B cell (primary cell): ENCODE results near the gene CELF4. TPM values are rescaled to one million over a fixed set of nuclear protein-coding genes. Genes with fewer than 3 reads are reported as not detected.

Experiments
- ATAC-seq: fragments of 200-7000 bp; cut with Tn5 transposase; one replicate; pipeline ENCODE4 v1.10.0; 2021; ENCODE audit warnings: low read depth, mild to moderate bottlenecking, moderate number of reproducible peaks, moderate library complexity
- CTCF ChIA-PET: fragments of 350-600 bp; sonication (Branson Sonifier 250); formaldehyde crosslinking; loops from one replicate; lab custom pipeline; 2021; ENCODE audit warnings: antibody characterized with exemption, inconsistent platforms; lab: Charles Lee
- POLR2A ChIA-PET: fragments of 350-600 bp; sonication (Branson Sonifier 250); formaldehyde crosslinking; loops from one replicate; lab custom pipeline; 2021; ENCODE audit warnings: antibody characterized with exemption; lab: Charles Lee
- DNase-seq: peaks from one replicate; pipeline ENCODE4 v3.0.0; 2013
- H2AFZ ChIP-seq: 2 replicates; pipeline ENCODE4 v1.6.1; 2012; ENCODE audit warnings: mild to moderate bottlenecking, low read depth, low read length; ENCODE audit not compliant: insufficient read depth, poor library complexity, severe bottlenecking
- H3K27ac ChIP-seq, 2 donors: 1 replicate in 1 of 2; 2 replicates in 1 of 2; pipeline ENCODE4 v1.5.1; 2012 to 2013; ENCODE audit warnings: low read length in 2 of 2, mild to moderate bottlenecking in 2 of 2, moderate library complexity in 1 of 2
- H3K27me3 ChIP-seq, 4 experiments: fragments of 200-600 bp in 1 of 4; sonication (generic) in 1 of 4; replicated peaks in 1 of 4; 1 replicate in 2 of 4; 2 replicates in 2 of 4; pipeline versions ENCODE4 v1.6.1 to v1.7.0; 2013 to 2016; ENCODE audit warnings: low read length in 3 of 4, mild to moderate bottlenecking in 2 of 4, mixed read lengths in 1 of 4, moderate library complexity in 1 of 4; ENCODE audit not compliant: insufficient read depth in 4 of 4, control insufficient read depth in 3 of 4; ENCODE audit errors: control extremely low read depth in 1 of 4
- H3K36me3 ChIP-seq, 2 experiments: replicated peaks in 1 of 2; 1 replicate in 1 of 2; 2 replicates in 1 of 2; pipeline versions ENCODE4 v1.6.1 to v1.7.1; 2013; ENCODE audit warnings: low read length in 1 of 2; ENCODE audit not compliant: insufficient read depth in 2 of 2, control insufficient read depth in 1 of 2; ENCODE audit errors: control extremely low read depth in 1 of 2, extremely low read depth in 1 of 2
- H3K4me1 ChIP-seq, 2 donors: fragments of 200-600 bp in 1 of 2; sonication (generic) in 1 of 2; 1 replicate in 1 of 2; 2 replicates in 1 of 2; pipeline versions ENCODE4 v1.5.1 to v1.6.1; 2013 to 2017; ENCODE audit warnings: low read length in 2 of 2; ENCODE audit not compliant: control insufficient read depth in 2 of 2, insufficient read depth in 2 of 2
- H3K4me2 ChIP-seq: replicated peaks from 2 replicates; pipeline ENCODE3; 2012; ENCODE audit warnings: mild to moderate bottlenecking, low read depth, low read length; ENCODE audit not compliant: poor library complexity, severe bottlenecking
- H3K4me3 ChIP-seq, 5 experiments: fragments of 200-600 bp in 1 of 5; sonication (generic) in 1 of 5; 1 replicate in 3 of 5; 2 replicates in 2 of 5; pipeline versions ENCODE4 v1.5.1 to v1.7.0; 2011 to 2016; ENCODE audit warnings: low read length in 4 of 5, mild to moderate bottlenecking in 4 of 5, low read depth in 2 of 5, control low read depth in 1 of 5, moderate library complexity in 1 of 5; ENCODE audit not compliant: insufficient read depth in 1 of 5; ENCODE audit errors: control extremely low read depth in 1 of 5, extremely low read depth in 1 of 5
- H3K79me2 ChIP-seq: fragments of 200-600 bp; sonication (generic); one replicate; pipeline ENCODE4 v1.6.0; 2016; ENCODE audit warnings: low read length; ENCODE audit not compliant: control insufficient read depth, insufficient read depth
- H3K9ac ChIP-seq: fragments of 200-600 bp; sonication (generic); 2 replicates; pipeline ENCODE4 v1.6.1; 2017; ENCODE audit warnings: mild to moderate bottlenecking, low read length, moderate library complexity
- H3K9me3 ChIP-seq, 3 donors: one replicate each; pipeline versions ENCODE4 v1.6.1 to v1.7.1; 2013; ENCODE audit warnings: low read length in 2 of 3; ENCODE audit not compliant: control insufficient read depth in 2 of 3, insufficient read depth in 1 of 3; ENCODE audit errors: control extremely low read depth in 1 of 3
- H4K20me1 ChIP-seq: 2 replicates; pipeline ENCODE4 v1.6.0; 2012; ENCODE audit warnings: mild to moderate bottlenecking, low read length; ENCODE audit not compliant: insufficient read depth, control insufficient read depth, poor library complexity, severe bottlenecking
- H3K27ac Mint-ChIP-seq: one replicate; pipeline ENCODE4 v1.8.0; 2021; ENCODE audit warnings: mixed read lengths
- H3K27me3 Mint-ChIP-seq: one replicate; pipeline ENCODE4 v1.8.0; 2021; ENCODE audit warnings: mixed read lengths
- H3K4me1 Mint-ChIP-seq: one replicate; pipeline ENCODE4 v1.8.0; 2021; ENCODE audit warnings: mixed read lengths
- H3K4me3 Mint-ChIP-seq: one replicate; pipeline ENCODE4 v1.8.0; 2021; ENCODE audit warnings: mixed read lengths
- H3K9me3 Mint-ChIP-seq: one replicate; pipeline ENCODE4 v1.8.0; 2022; ENCODE audit warnings: mixed read lengths; ENCODE audit not compliant: insufficient read depth
- CTCF ChIP-seq: fragments of 200-600 bp; IDR thresholded peaks from one replicate; pipeline ENCODE4 v1.8.0; 2022; ENCODE audit warnings: antibody characterized with exemption, mild to moderate bottlenecking
- EZH2 ChIP-seq: IDR thresholded peaks from 2 replicates; pipeline ENCODE4 v1.6.1; 2012; ENCODE audit warnings: borderline replicate concordance, low read depth, mild to moderate bottlenecking, moderate library complexity, low read length; ENCODE audit not compliant: insufficient read depth, poor library complexity, severe bottlenecking
- whole genome bisulfite sequencing: methylation state at CpG from one replicate; pipeline ENCODE4 v1.1.5; 2013; ENCODE audit warnings: missing lambda C conversion rate; ENCODE audit not compliant: insufficient coverage; 5-methylcytosine and 5-hydroxymethylcytosine counted together
- intact Hi-C: fragments of 100-400 bp; cut with micrococcal nuclease; formaldehyde crosslinking; loops from one replicate; pipeline ENCODE4 v1.10.0; 2022
- polyA plus RNA-seq: library from polyadenylated mRNA; depleted of rRNA; stranded (reverse); fragments of >200 nt; gene quantifications from 2 replicates; pipeline ENCODE4 v1.2.3, GENCODE V29; 2012
- total RNA-seq, 2 donors: library from RNA; stranded (reverse); fragments of 120-200 nt in 1 of 2; gene quantifications; 1 replicate in 1 of 2; 2 replicates in 1 of 2; pipeline versions ENCODE4 v1.2.3 to v1.2.4, GENCODE V29; 2013 to 2022

The CELF4 gene
- total and polyA plus RNA-seq, 2 donors (not counting 1 experiment from before 2014, with no cell fraction given), result not detected

- H3K4me1 Mint-ChIP-seq, result no peaks in the 10 kb centered on the region
- Histone ChIP-seq H3K4me1 (no peaks in the 10 kb centered on the region), H3K9ac (no peak overlapping the region), H3K27me3 (no peaks in the 10 kb centered on the region), H4K20me1 (no peaks in the 10 kb centered on the region), H3K27ac (no peak overlapping the region), H2AFZ (no peak overlapping the region), H3K4me3 (no peak overlapping the region), H3K79me2 (no peaks in the 10 kb centered on the region), H3K9me3 (no peaks in the 10 kb centered on the region), H3K4me2 (no peak overlapping the region), H3K36me3 (no peaks in the 10 kb centered on the region)
- ATAC-seq, result no peak
- no peak for DNase-seq
- no peak overlapping the region for H3K4me3 Mint-ChIP-seq
- WGBS, result 68% methylated on average over 5 of the region's 6 CpGs
- H3K27me3 Mint-ChIP-seq, result peaks cover 6% of the 10 kb centered on the region
- H3K27ac Mint-ChIP-seq, result no peak overlapping the region
- no peak for TF ChIP-seq EZH2
- no peak for TF ChIP-seq CTCF
- intact Hi-C loops, result no loop called here
- ChIA-PET CTCF (no interaction called here), POLR2A (no interaction called here)
- H3K9me3 Mint-ChIP-seq, result no peaks in the 10 kb centered on the region
These were observed 140.4 kb downstream of the CELF4 start for GRCh38 chr18:37425222-37425621.

GRCh38 chr18:37424507-37424906 is 141.1 kb downstream of the CELF4 start:
- no peaks in the 10 kb centered on the region for H4K20me1 ChIP-seq
- H3K27me3 Mint-ChIP-seq, result peaks cover 8% of the 10 kb centered on the region
- no peak overlapping the region for H3K9ac ChIP-seq
- ATAC-seq, result no peak
- H3K9me3 ChIP-seq, result peaks cover 0 to 4% (median 0%) of the 10 kb centered on the region in 3 donors
- DNase-seq, result no peak
- no peak overlapping the region for H3K4me2 ChIP-seq
- intact Hi-C loops, result no loop called here
- H3K79me2 ChIP-seq, result no peaks in the 10 kb centered on the region
- H3K4me3 ChIP-seq, result no peak overlapping the region
- no peaks in the 10 kb centered on the region for H3K4me1 Mint-ChIP-seq
- TF ChIP-seq EZH2 (no peak), CTCF (no peak)
- WGBS, result 50% methylated on average over 3 of the region's 4 CpGs
- POLR2A ChIA-PET, result no interaction called here
- no peak overlapping the region for H3K4me3 Mint-ChIP-seq
- CTCF ChIA-PET, result no interaction called here
- H2AFZ ChIP-seq, result no peak overlapping the region
- no peaks in the 10 kb centered on the region for H3K4me1 ChIP-seq
- no peak overlapping the region for H3K27ac Mint-ChIP-seq
- no peaks in the 10 kb centered on the region for H3K36me3 ChIP-seq
- no peaks in the 10 kb centered on the region for H3K9me3 Mint-ChIP-seq
- H3K27me3 ChIP-seq, result no peaks in the 10 kb centered on the region
- no peak overlapping the region for H3K27ac ChIP-seq
